Fibroblast of villous mesenchyme (primary cell): ENCODE data around the gene CDC37. TPM values are rescaled to one million over a fixed set of nuclear protein-coding genes. Genes with fewer than 3 reads are reported as not detected.
A peak's percentile ranks its signal among the peaks of the same experiment; 100 is the strongest.
"Not testable (repeated sequence)": the region's sequence is repeated elsewhere in the genome, so short reads cannot be mapped to it uniquely, and the experiment has no call there.

Experiments
- DNase-seq: peaks from one replicate; pipeline ENCODE4 v3.0.0-alpha.2; 2010; ENCODE audit warnings: low read depth
- H3K4me3 ChIP-seq: 2 replicates; pipeline ENCODE4 v1.5.1; 2011; ENCODE audit warnings: low read depth, mild to moderate bottlenecking, low read length
- total RNA-seq: library from RNA; depleted of rRNA; stranded (reverse); fragments of >200 nt; gene quantifications from 2 replicates; pipeline ENCODE4 v1.2.3, GENCODE V29; 2012
- TF ChIP-seq, protein P1 (sequence below): IDR thresholded peaks from 2 replicates; pipeline ENCODE4 v1.5.1; 2012; ENCODE audit warnings: low read depth, mild to moderate bottlenecking, low read length; ENCODE audit not compliant: insufficient read depth

Gene CDC37
- total RNA-seq, 1 donor: 164 TPM

DNA sequence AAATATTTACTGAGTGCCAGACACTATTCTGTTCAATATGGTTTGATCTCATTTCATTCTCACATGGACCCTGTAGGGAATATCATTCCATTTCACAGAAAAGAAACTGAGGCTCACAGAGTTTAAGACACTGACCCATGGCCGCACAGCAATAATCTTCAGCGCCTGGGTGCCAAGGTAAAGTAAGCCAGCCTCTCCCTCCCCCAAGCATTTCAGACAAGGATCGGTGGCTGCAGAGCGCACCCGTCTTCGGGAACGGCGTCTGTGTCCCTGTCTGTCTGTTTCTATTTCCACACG, 12.7 kb upstream of the CDC37 start:
- peak overlapping the region; percentile 72 for H3K4me3 ChIP-seq
- DNase-seq: no peak
- TF ChIP-seq, protein P1, sequence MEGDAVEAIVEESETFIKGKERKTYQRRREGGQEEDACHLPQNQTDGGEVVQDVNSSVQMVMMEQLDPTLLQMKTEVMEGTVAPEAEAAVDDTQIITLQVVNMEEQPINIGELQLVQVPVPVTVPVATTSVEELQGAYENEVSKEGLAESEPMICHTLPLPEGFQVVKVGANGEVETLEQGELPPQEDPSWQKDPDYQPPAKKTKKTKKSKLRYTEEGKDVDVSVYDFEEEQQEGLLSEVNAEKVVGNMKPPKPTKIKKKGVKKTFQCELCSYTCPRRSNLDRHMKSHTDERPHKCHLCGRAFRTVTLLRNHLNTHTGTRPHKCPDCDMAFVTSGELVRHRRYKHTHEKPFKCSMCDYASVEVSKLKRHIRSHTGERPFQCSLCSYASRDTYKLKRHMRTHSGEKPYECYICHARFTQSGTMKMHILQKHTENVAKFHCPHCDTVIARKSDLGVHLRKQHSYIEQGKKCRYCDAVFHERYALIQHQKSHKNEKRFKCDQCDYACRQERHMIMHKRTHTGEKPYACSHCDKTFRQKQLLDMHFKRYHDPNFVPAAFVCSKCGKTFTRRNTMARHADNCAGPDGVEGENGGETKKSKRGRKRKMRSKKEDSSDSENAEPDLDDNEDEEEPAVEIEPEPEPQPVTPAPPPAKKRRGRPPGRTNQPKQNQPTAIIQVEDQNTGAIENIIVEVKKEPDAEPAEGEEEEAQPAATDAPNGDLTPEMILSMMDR: no peak

- DNase-seq: no peak
- TF ChIP-seq, protein P1: no peak
- H3K4me3 ChIP-seq: no peak overlapping the region
Observed at GRCh38 chr19:10412257-10412977, 9.1 kb upstream of the CDC37 start.

GRCh38 chr19:10411224-10411623, 7.9 kb upstream of the CDC37 start:
- not testable (repeated sequence) for DNase-seq, H3K4me3 ChIP-seq

GRCh38 chr19:10408511-10409283, 5.4 kb upstream of the CDC37 start:
- H3K4me3 ChIP-seq: no peak overlapping the region
- TF ChIP-seq, protein P1: no peak
- DNase-seq: no peak

- no peak overlapping the region for H3K4me3 ChIP-seq
- TF ChIP-seq, protein P1: no peak
- no peak for DNase-seq
Observed at GRCh38 chr19:10407096-10407495, 3.8 kb upstream of the CDC37 start.

DNA sequence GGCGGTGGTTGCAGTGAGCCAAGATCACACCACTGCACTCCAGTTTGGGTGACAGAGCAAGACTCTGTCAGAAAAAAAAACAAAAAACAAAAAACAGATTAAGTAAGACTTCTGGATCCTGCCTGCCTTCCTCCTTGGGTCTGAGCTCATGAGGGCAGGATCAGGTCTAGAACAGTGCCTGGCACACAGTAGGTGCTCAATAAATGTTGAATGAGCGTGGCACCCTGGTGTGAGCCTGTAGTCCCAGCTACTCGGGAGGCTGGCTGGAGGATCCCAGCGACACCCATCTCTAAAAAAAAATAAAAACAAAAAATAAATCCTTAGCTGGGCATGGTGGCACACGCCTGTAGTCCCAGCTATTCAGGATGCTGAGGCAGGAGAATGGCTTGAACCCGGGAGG, 2.8 kb upstream of the CDC37 start:
- TF ChIP-seq, protein P1: no peak
- DNase-seq: no peak
- H3K4me3 ChIP-seq: no peak overlapping the region

DNA sequence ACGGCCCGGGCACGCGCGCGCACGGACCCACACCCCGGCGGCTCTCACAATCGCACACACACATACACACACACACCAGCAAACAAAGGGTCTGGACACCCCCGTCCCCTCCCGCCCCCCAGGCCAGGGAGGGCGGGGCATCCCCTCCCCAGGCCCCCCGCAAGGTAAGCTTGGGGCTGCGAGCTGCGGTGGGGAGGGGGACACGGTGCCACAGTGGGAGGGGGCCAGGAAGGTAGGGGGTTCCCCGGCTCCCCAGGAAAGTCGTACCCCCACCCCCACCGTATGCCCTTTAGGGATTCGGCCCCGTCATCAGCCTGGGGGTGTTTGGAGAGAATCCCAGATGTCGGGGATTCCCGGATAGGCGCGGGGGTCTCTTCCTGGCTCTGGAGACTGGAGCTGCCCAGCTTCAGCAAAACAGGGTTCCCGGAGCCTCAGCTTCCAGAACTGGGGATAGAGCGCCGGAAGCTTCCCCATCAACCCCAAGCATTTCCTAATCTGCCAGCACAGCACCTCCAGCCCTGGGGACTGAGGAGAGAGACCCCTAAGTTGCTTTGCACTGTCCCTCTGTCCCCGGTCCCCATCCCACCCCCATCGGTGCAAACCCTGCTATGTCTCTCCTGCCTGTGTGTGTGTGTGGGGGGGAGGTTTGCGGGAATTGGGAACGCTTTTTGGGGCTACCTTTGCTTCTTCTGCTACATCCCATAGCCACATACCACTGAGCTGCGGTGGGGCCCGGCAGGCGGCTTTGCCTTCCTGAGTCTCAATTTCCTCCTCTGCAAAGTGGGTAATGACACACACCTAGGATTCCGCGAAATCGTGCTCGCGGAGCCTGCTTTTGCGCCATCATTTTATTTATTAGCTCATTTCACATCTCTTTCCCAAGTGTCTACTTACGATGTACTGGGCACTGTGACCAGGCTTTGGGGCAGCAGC, 1.8 kb upstream of the CDC37 start:
- no peak for DNase-seq
- TF ChIP-seq, protein P1: no peak
- peak overlapping the region; percentile 83 for H3K4me3 ChIP-seq
